DND-41 (cell line): ENCODE measurements around the gene SGMS1.

Experiments
- ATAC-seq: fragments of 200-7000 bp; cut with Tn5 transposase; 3 replicates; pipeline ENCODE4 v1.9.1; 2021; ENCODE audit warnings: low read depth; ENCODE audit not compliant: insufficient read depth
- DNase-seq: peaks from one replicate; pipeline ENCODE4 v3.0.0-alpha.2; 2020
- H2AFZ ChIP-seq: 2 replicates; pipeline ENCODE4 v1.6.0; 2012; ENCODE audit warnings: low read depth, low read length
- H3K27ac ChIP-seq: 2 replicates; pipeline ENCODE4 v1.5.1; 2012; ENCODE audit warnings: low read length, inconsistent platforms
- H3K27me3 ChIP-seq: fragments of 200-600 bp; sonication (generic); 2 replicates; pipeline ENCODE4 v1.6.0; 2012; ENCODE audit warnings: low read length, mild to moderate bottlenecking, inconsistent platforms; ENCODE audit not compliant: insufficient read depth, poor library complexity
- H3K36me3 ChIP-seq: 2 replicates; pipeline ENCODE4 v1.5.1; 2012; ENCODE audit warnings: low read length, inconsistent platforms; ENCODE audit not compliant: insufficient read depth
- H3K4me1 ChIP-seq: 2 replicates; pipeline ENCODE4 v1.5.1; 2012; ENCODE audit warnings: mild to moderate bottlenecking, low read length; ENCODE audit not compliant: insufficient read depth
- H3K4me2 ChIP-seq: 2 replicates; pipeline ENCODE4 v1.6.0; 2012; ENCODE audit warnings: mild to moderate bottlenecking, moderate library complexity, low read length, inconsistent platforms; ENCODE audit not compliant: insufficient read depth
- H3K4me3 ChIP-seq, 2 experiments: fragments of 200-600 bp in 1 of 2; shearing (Covaris generic) in 1 of 2; 2 replicates each; pipeline ENCODE4 v1.5.1; 2012 to 2016; ENCODE audit warnings: inconsistent platforms in 2 of 2, low read length in 2 of 2, mild to moderate bottlenecking in 2 of 2, low read depth in 1 of 2, moderate library complexity in 1 of 2
- H3K79me2 ChIP-seq: 2 replicates; pipeline ENCODE4 v1.6.0; 2012; ENCODE audit warnings: low read length, inconsistent platforms; ENCODE audit not compliant: insufficient read depth
- H3K9ac ChIP-seq: 2 replicates; pipeline ENCODE4 v1.6.0; 2012; ENCODE audit warnings: low read depth, mild to moderate bottlenecking, inconsistent platforms, low read length, moderate library complexity
- H3K9me3 ChIP-seq: 2 replicates; pipeline ENCODE4 v1.5.1; 2012; ENCODE audit warnings: low read length, moderate library complexity, mild to moderate bottlenecking, inconsistent platforms; ENCODE audit not compliant: insufficient read depth, severe bottlenecking
- H4K20me1 ChIP-seq: 2 replicates; pipeline ENCODE4 v1.6.0; 2012; ENCODE audit warnings: low read length; ENCODE audit not compliant: insufficient read depth
- EZH2 ChIP-seq: IDR thresholded peaks from 3 replicates; pipeline ENCODE4 v1.6.1; 2012; ENCODE audit warnings: borderline replicate concordance, low read depth, mild to moderate bottlenecking, moderate library complexity, low read length, inconsistent platforms; ENCODE audit not compliant: severe bottlenecking
- TF ChIP-seq, protein P1 (sequence below): IDR thresholded peaks from 2 replicates; pipeline ENCODE4 v1.5.1; 2012; ENCODE audit warnings: borderline replicate concordance, low read length, moderate library complexity, mild to moderate bottlenecking; ENCODE audit not compliant: poor library complexity, severe bottlenecking; ENCODE audit errors: extremely low read depth

The SGMS1 gene

DNA sequence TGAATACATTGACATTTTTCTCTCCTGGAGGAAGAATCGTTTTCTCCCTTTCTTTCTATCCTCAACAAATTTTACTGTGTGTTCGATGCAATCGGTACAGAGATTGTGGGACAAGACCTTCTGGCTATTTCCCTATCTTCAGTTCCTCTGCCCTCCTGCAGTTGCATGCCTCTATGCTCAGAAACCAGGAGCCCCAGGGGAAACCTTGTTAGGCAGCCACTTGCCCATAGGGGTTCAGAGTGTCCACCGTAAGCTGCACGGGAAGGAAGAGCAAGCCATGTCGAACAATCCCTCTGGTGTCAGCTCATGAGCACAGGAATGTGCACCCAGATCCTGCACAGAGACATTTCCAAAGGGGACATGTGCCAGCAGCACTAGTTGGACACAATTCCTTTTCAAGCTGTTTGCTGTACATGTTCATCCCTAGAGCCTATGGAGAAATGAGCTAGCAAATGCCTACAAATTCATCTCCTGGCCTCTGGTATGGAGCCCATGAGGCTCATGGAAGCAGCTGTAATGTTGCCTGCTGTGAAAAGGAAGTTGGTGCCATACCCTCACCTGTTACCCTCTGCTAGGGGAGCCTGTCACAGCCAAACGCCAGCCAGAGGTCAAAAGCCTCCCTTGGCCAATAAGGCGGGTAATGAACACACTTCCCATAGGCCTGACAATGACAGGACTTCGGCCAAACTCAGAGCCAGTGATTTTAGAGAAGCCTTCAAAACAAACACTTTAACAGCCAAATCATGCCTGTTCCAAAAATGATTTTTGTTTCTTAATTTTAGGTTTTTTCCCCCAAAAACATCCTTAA is 336.6 kb downstream of the SGMS1 start:
- TF ChIP-seq EZH2 = no peak
- TF ChIP-seq, protein P1, sequence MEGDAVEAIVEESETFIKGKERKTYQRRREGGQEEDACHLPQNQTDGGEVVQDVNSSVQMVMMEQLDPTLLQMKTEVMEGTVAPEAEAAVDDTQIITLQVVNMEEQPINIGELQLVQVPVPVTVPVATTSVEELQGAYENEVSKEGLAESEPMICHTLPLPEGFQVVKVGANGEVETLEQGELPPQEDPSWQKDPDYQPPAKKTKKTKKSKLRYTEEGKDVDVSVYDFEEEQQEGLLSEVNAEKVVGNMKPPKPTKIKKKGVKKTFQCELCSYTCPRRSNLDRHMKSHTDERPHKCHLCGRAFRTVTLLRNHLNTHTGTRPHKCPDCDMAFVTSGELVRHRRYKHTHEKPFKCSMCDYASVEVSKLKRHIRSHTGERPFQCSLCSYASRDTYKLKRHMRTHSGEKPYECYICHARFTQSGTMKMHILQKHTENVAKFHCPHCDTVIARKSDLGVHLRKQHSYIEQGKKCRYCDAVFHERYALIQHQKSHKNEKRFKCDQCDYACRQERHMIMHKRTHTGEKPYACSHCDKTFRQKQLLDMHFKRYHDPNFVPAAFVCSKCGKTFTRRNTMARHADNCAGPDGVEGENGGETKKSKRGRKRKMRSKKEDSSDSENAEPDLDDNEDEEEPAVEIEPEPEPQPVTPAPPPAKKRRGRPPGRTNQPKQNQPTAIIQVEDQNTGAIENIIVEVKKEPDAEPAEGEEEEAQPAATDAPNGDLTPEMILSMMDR = no peak
- no peaks in the 10 kb centered on the region for H4K20me1 ChIP-seq
- ATAC-seq = no peak
- H3K4me2 ChIP-seq = no peak overlapping the region
- no peaks in the 10 kb centered on the region for H3K36me3 ChIP-seq
- no peak overlapping the region for H3K4me3 ChIP-seq
- H3K79me2 ChIP-seq = no peaks in the 10 kb centered on the region
- no peak for DNase-seq
- no peak overlapping the region for H2AFZ ChIP-seq
- H3K9me3 ChIP-seq = no peaks in the 10 kb centered on the region
- no peak overlapping the region for H3K9ac ChIP-seq
- H3K27ac ChIP-seq = no peak overlapping the region
- no peaks in the 10 kb centered on the region for H3K4me1 ChIP-seq
- no peaks in the 10 kb centered on the region for H3K27me3 ChIP-seq

DNA sequence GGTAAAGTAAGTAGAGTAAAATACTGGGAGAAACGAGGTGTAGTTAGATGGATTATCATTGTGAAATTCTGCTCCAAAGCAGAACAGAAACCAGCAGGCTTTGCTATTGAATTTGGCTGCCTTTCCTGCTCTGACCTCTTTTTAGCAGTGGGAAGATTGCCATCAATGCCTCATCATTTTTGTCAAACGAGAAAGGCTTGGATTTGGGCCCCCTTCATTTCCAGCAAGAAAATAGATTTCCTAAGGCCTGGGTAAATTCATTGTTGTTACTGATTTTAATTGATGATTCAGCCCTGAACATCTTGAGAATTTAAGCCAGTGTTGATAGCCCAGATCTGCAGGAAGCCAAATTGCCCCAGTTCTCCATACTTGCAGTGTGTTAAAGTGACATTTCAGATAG is 337.2 kb downstream of the SGMS1 start:
- no peaks in the 10 kb centered on the region for H3K9me3 ChIP-seq
- TF ChIP-seq EZH2 = no peak
- TF ChIP-seq, protein P1 = no peak
- no peaks in the 10 kb centered on the region for H3K79me2 ChIP-seq
- H3K4me3 ChIP-seq = no peak overlapping the region
- no peak overlapping the region for H2AFZ ChIP-seq
- no peaks in the 10 kb centered on the region for H3K27me3 ChIP-seq
- no peak overlapping the region for H3K27ac ChIP-seq
- H3K36me3 ChIP-seq = no peaks in the 10 kb centered on the region
- no peak for DNase-seq
- no peak for ATAC-seq
- no peak overlapping the region for H3K4me2 ChIP-seq
- H3K9ac ChIP-seq = no peak overlapping the region
- no peaks in the 10 kb centered on the region for H4K20me1 ChIP-seq
- no peaks in the 10 kb centered on the region for H3K4me1 ChIP-seq

DNA sequence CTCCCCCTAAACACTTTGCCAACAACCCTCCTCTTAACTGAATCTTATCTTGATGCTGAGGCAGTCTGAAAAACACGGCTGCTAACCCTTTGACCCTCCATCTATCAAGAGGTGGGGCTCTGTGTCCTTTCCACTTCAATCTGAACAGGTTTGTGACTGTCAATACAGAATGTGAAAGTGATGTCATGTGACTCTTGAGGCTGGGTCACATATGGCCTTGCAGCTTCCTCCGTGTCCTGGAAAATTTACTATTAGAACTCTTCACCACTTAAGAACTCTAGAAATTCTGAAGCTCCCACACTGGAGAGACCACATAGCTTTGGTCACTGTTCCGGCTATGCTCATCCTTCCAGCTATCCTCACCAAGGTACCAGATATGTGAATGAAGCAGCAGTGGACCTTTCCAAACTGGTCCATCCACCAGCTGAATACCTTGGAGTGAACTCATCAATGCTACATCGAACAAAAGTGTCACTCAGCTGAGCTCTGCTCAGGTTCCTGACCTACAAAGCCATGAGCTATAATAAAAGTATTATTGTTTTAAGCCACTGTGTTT is 341.7 kb downstream of the SGMS1 start:
- Histone ChIP-seq H3K4me3 (no peak overlapping the region), H3K79me2 (no peaks in the 10 kb centered on the region), H3K9me3 (no peaks in the 10 kb centered on the region), H3K4me2 (no peak overlapping the region), H3K27me3 (no peaks in the 10 kb centered on the region), H3K36me3 (no peaks in the 10 kb centered on the region), H3K9ac (no peak overlapping the region), H3K4me1 (no peaks in the 10 kb centered on the region), H3K27ac (no peak overlapping the region), H4K20me1 (no peaks in the 10 kb centered on the region), H2AFZ (no peak overlapping the region)
- DNase-seq = no peak
- ATAC-seq = no peak
- TF ChIP-seq EZH2 = no peak
- TF ChIP-seq, protein P1 = no peak
